ENCODE measurements around the gene JMJD1C. TPM values are rescaled to one million over a fixed set of nuclear protein-coding genes. Genes with fewer than 3 reads are reported as not detected.

JMJD1C gene
- total RNA-seq, 1 donor from 2014 or later = 120 TPM

DNA sequence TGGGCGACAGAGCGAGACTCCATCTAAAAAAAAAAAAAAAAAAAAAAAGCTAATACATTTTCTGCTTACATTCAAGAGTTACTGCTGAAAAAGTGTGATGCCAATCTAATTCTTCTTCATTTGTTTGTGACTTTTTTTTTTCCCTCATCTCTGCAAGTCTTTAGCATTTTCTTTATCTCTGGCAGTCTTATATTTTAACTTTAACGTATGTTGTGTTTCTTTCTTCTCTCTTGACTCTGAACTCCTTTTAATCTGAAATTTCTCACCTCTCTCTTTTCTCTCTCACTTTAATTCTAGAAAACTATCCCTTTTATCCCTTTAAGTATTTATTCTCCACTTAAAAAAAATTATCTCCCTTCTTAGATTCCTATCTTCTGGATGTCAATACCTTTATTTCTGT, 146.5 kb downstream of the JMJD1C start:
- H3K4me3 Mint-ChIP-seq (ENCODE audit: unreplicated experiment) = no peak overlapping the region
- TF ChIP-seq, protein P1, sequence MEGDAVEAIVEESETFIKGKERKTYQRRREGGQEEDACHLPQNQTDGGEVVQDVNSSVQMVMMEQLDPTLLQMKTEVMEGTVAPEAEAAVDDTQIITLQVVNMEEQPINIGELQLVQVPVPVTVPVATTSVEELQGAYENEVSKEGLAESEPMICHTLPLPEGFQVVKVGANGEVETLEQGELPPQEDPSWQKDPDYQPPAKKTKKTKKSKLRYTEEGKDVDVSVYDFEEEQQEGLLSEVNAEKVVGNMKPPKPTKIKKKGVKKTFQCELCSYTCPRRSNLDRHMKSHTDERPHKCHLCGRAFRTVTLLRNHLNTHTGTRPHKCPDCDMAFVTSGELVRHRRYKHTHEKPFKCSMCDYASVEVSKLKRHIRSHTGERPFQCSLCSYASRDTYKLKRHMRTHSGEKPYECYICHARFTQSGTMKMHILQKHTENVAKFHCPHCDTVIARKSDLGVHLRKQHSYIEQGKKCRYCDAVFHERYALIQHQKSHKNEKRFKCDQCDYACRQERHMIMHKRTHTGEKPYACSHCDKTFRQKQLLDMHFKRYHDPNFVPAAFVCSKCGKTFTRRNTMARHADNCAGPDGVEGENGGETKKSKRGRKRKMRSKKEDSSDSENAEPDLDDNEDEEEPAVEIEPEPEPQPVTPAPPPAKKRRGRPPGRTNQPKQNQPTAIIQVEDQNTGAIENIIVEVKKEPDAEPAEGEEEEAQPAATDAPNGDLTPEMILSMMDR (IDR thresholded peaks at IDR 0.05) = no peak
- peaks cover 6% of the 10 kb centered on the region for H3K4me1 Mint-ChIP-seq (ENCODE audit: unreplicated experiment)
- peaks cover 17% of the 10 kb centered on the region for H3K36me3 Mint-ChIP-seq (ENCODE audit: unreplicated experiment)
- H3K27ac Mint-ChIP-seq (ENCODE audit: unreplicated experiment) = no peak overlapping the region
- no peaks in the 10 kb centered on the region for H3K27me3 Mint-ChIP-seq (ENCODE audit: unreplicated experiment)
- no peak for DNase-seq (ENCODE audit: extremely low spot score, unreplicated experiment)
- no peaks in the 10 kb centered on the region for H3K9me3 Mint-ChIP-seq (ENCODE audit: unreplicated experiment)

DNA sequence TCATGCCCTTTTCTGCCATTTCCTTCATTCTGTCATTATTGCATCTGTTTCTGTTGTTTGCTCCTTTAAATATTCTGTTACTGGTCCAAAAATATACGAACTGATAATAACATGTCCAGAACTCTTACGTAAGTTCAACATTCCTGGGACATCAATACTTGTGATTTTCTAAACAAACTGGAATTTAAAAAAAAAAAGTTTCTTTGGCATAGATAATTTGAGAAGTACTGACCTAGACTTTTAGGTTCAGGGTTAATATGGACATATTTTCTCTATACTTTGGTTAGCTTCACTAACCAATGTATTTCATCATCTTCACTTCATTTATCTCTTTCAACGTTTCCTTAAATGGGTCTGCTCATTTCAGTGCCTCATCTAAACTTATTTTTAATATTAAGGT, 147.3 kb downstream of the JMJD1C start:
- H3K27ac Mint-ChIP-seq (ENCODE audit: unreplicated experiment) = no peak overlapping the region
- no peak overlapping the region for H3K4me3 Mint-ChIP-seq (ENCODE audit: unreplicated experiment)
- no peaks in the 10 kb centered on the region for H3K27me3 Mint-ChIP-seq (ENCODE audit: unreplicated experiment)
- H3K36me3 Mint-ChIP-seq (ENCODE audit: unreplicated experiment) = peaks cover 17% of the 10 kb centered on the region
- H3K4me1 Mint-ChIP-seq (ENCODE audit: unreplicated experiment) = peaks cover 9% of the 10 kb centered on the region
- TF ChIP-seq, protein P1 (IDR thresholded peaks at IDR 0.05) = no peak
- DNase-seq (ENCODE audit: extremely low spot score, unreplicated experiment) = no peak
- peaks cover 2% of the 10 kb centered on the region for H3K9me3 Mint-ChIP-seq (ENCODE audit: unreplicated experiment)

DNA sequence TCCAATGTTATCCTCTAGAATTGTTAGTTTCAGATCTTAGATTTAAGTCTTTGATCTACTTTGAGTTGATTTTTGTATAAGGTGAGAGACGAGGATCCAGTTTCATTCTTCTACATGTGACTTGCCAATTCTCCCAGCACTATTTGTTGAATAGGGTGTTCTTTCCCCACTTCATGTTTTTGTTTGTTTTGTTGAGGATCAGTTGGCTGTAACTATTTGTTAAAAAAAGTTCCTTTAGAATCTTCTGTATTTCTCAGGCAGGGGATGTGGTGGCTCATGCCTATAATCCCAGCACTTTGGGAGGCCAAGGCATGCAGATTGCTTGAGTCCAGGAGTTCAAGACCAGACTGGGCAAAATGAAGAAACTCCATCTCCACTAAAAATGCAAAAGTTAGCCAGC, 151.8 kb downstream of the JMJD1C start:
- DNase-seq (ENCODE audit: extremely low spot score, unreplicated experiment) = no peak
- Mint-ChIP-seq H3K27me3 (ENCODE audit: unreplicated experiment) (no peaks in the 10 kb centered on the region), H3K27ac (ENCODE audit: unreplicated experiment) (no peak overlapping the region), H3K4me1 (ENCODE audit: unreplicated experiment) (peaks cover 6% of the 10 kb centered on the region), H3K4me3 (ENCODE audit: unreplicated experiment) (no peak overlapping the region), H3K9me3 (ENCODE audit: unreplicated experiment) (peaks cover 6% of the 10 kb centered on the region), H3K36me3 (ENCODE audit: unreplicated experiment) (peaks cover 6% of the 10 kb centered on the region)
- TF ChIP-seq, protein P1 (IDR thresholded peaks at IDR 0.05) = no peak

DNA sequence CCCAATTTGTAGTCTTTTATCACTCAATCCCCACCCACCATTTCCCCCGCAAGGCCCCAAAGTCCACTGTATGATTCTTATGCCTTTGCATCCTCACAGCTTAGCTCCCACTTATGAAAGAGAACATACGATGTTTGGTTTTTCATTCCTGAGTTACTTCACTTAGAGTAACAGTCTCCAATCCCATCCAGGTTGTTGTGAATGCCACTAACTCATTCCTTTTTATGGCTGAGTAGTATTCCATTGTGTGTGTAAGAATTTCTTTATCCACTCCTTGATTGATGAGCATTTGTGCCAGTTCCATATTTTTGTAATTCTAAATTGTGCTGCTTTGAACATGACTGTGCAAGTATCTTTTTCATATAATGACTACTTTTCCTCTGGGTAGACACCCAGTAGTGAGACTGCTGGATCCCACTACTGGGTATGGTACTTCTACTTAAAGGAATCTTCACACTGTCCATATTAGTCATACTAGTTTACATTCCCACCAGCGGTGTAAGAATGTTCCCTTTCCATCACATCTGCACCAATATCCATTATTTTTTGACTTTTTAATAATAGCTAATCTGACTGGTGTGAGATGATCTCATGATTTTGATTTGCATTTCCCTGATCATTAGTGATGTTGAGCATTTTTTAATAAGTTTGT, 152.6 kb downstream of the JMJD1C start:
- no peaks in the 10 kb centered on the region for H3K27me3 Mint-ChIP-seq (ENCODE audit: unreplicated experiment)
- peaks cover 6% of the 10 kb centered on the region for H3K36me3 Mint-ChIP-seq (ENCODE audit: unreplicated experiment)
- H3K4me3 Mint-ChIP-seq (ENCODE audit: unreplicated experiment) = no peak overlapping the region
- peaks cover 12% of the 10 kb centered on the region for H3K4me1 Mint-ChIP-seq (ENCODE audit: unreplicated experiment)
- no peak overlapping the region for H3K27ac Mint-ChIP-seq (ENCODE audit: unreplicated experiment)
- no peak for DNase-seq (ENCODE audit: extremely low spot score, unreplicated experiment)
- peaks cover 6% of the 10 kb centered on the region for H3K9me3 Mint-ChIP-seq (ENCODE audit: unreplicated experiment)
- TF ChIP-seq, protein P1 (IDR thresholded peaks at IDR 0.05) = no peak

DNA sequence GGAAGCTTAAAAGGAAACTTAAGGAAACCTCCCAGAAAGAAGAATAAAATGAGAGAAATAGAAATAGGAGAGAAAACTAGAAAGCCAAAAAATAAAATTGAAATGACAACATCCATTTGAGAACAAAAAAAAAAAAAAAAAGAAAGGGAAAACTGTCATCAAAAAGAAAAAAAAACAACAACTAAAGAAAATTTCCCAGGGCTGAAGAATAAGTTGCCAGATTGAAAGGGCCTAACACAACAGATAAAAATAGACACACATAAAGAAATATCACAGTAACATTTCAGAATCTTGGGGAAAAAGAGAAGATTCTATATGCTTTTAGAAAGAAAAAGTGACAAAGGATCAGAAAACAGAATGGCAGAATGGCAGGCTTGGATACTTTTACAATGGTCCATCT, 157.1 kb downstream of the JMJD1C start:
- TF ChIP-seq, protein P1 (IDR thresholded peaks at IDR 0.05) = no peak
- Mint-ChIP-seq H3K27ac (ENCODE audit: unreplicated experiment) (peak overlapping the region; percentile 69), H3K9me3 (ENCODE audit: unreplicated experiment) (peaks cover 6% of the 10 kb centered on the region), H3K36me3 (ENCODE audit: unreplicated experiment) (peaks cover 3% of the 10 kb centered on the region), H3K4me3 (ENCODE audit: unreplicated experiment) (no peak overlapping the region), H3K4me1 (ENCODE audit: unreplicated experiment) (peaks cover 16% of the 10 kb centered on the region), H3K27me3 (ENCODE audit: unreplicated experiment) (no peaks in the 10 kb centered on the region)
- DNase-seq (ENCODE audit: extremely low spot score, unreplicated experiment) = no peak

Measured in osteocyte (in vitro differentiated cells).